ENCODE results near the gene FKBP8. TPM values are rescaled to one million over a fixed set of nuclear protein-coding genes. Genes with fewer than 3 reads are reported as not detected.

The FKBP8 gene
- total RNA-seq, 1 donor = 246 TPM

- DNase-seq (ENCODE audit: low read depth) = peak; percentile 53
- TF ChIP-seq CTCF (IDR thresholded peaks at IDR 0.05; ENCODE audit: insufficient read depth, low read length) = no peak
- no peak overlapping the region for H3K4me3 ChIP-seq (ENCODE audit: low read depth, low read length)
Observed at GRCh38 chr19:18507727-18508440, 35.5 kb downstream of the FKBP8 start.

GRCh38 chr19:18507021-18507726 is 36.2 kb downstream of the FKBP8 start:
- peak; percentile 56 for DNase-seq (ENCODE audit: low read depth)
- no peak overlapping the region for H3K4me3 ChIP-seq (ENCODE audit: low read depth, low read length)
- TF ChIP-seq CTCF (IDR thresholded peaks at IDR 0.05; ENCODE audit: insufficient read depth, low read length) = no peak

GRCh38 chr19:18506101-18506930 is 37.1 kb downstream of the FKBP8 start:
- DNase-seq (ENCODE audit: low read depth) = no peak
- no peak overlapping the region for H3K4me3 ChIP-seq (ENCODE audit: low read depth, low read length)
- no peak for TF ChIP-seq CTCF (IDR thresholded peaks at IDR 0.05; ENCODE audit: insufficient read depth, low read length)

GRCh38 chr19:18504886-18505610 is 38.3 kb downstream of the FKBP8 start:
- no peak overlapping the region for H3K4me3 ChIP-seq (ENCODE audit: low read depth, low read length)
- TF ChIP-seq CTCF (IDR thresholded peaks at IDR 0.05; ENCODE audit: insufficient read depth, low read length) = no peak
- no peak for DNase-seq (ENCODE audit: low read depth)

- DNase-seq (ENCODE audit: low read depth) = no peak
- no peak for TF ChIP-seq CTCF (IDR thresholded peaks at IDR 0.05; ENCODE audit: insufficient read depth, low read length)
- H3K4me3 ChIP-seq (ENCODE audit: low read depth, low read length) = no peak overlapping the region
Observed at GRCh38 chr19:18503971-18504885, 39.1 kb downstream of the FKBP8 start.
